K562 (cell line): Measurements from ENCODE around the gene PCBD1. TPM values are rescaled to one million over a fixed set of nuclear protein-coding genes. Genes with fewer than 3 reads are reported as not detected.

Experiments
- ATAC-seq: fragments of 200-7000 bp; cut with Tn5 transposase; 3 replicates; pipeline ENCODE4 v1.9.1; 2020; ENCODE audit warnings: moderate library complexity
- BruUV-seq: library from RNA; stranded (reverse); fragments of 400-500 nt; replicated peaks from 2 replicates; lab custom pipeline; 2021; lab: Mats Ljungman, UMichigan
- CTCF ChIA-PET: fragments of 300-600 bp; formaldehyde crosslinking; extraction: SDS; loops from one replicate; lab custom pipeline; 2021; ENCODE audit warnings: low intra/inter-chr PET ratio; lab: Yijun Ruan, JAX
- POLR2A ChIA-PET: fragments of 300-600, 350-650 bp; sonication (Branson Sonifier 250); formaldehyde crosslinking; extraction: SDS; loops from one replicate; lab custom pipeline; 2021; ENCODE audit warnings: antibody characterized with exemption, inconsistent platforms; lab: Yijun Ruan, JAX
- DNase-seq, 4 experiments: peaks; one replicate each; pipeline versions ENCODE4 v3.0.0 to v3.0.0-alpha.2; 2011 to 2018; ENCODE audit warnings: low spot score in 3 of 4, mixed read lengths in 3 of 4; ENCODE audit errors: extremely low read depth in 1 of 4
- FAIRE-seq: peaks from 2 replicates; lab custom pipeline; 2011; peaks lifted over from hg19 to GRCh38; lab: Jason Lieb, UNC
- H2AFZ ChIP-seq: 2 replicates; pipeline ENCODE4 v1.6.0; 2011; ENCODE audit warnings: low read depth, low read length, control low read depth, inconsistent platforms
- H3K27ac ChIP-seq: fragments of 200-600 bp; 3 replicates; pipeline ENCODE4 v1.8.0; 2011; ENCODE audit warnings: low read depth, mild to moderate bottlenecking, control low read depth, inconsistent platforms, low read length, moderate library complexity, mixed read lengths; ENCODE audit errors: extremely low read depth
- H3K27me3 ChIP-seq, 2 experiments: fragments of 300-600 bp in 1 of 2; 2 replicates in 1 of 2; 3 replicates in 1 of 2; pipeline versions ENCODE4 v1.6.0 to v1.8.0; 2011; ENCODE audit warnings: inconsistent platforms in 2 of 2, low read length in 2 of 2, mild to moderate bottlenecking in 1 of 2, mixed read lengths in 1 of 2, moderate library complexity in 1 of 2; ENCODE audit not compliant: control insufficient read depth in 2 of 2, insufficient read depth in 2 of 2
- H3K36me3 ChIP-seq: fragments of 300-600 bp; 3 replicates; pipeline ENCODE4 v1.8.0; 2011; ENCODE audit warnings: mild to moderate bottlenecking, low read length, inconsistent platforms; ENCODE audit not compliant: control insufficient read depth, insufficient read depth
- H3K4me1 ChIP-seq, 2 experiments: fragments of 200-600 bp in 1 of 2; replicated peaks in 1 of 2; 2 replicates in 1 of 2; 3 replicates in 1 of 2; pipeline versions ENCODE4 v1.5.1 to v1.8.0; 2011; ENCODE audit warnings: inconsistent platforms in 2 of 2, low read length in 2 of 2, mild to moderate bottlenecking in 1 of 2, mixed read lengths in 1 of 2, moderate library complexity in 1 of 2; ENCODE audit not compliant: control insufficient read depth in 2 of 2, insufficient read depth in 2 of 2
- H3K4me2 ChIP-seq: 2 replicates; pipeline ENCODE4 v1.6.1; 2011; ENCODE audit warnings: low read length, control low read depth, inconsistent platforms, mixed read lengths; ENCODE audit not compliant: insufficient read depth
- H3K4me3 ChIP-seq: fragments of 200-600 bp; sonication (generic), shearing (Covaris generic); 2 replicates; pipeline ENCODE4 v1.5.1; 2016; ENCODE audit warnings: control low read depth, inconsistent platforms
- H3K79me2 ChIP-seq: fragments of 200-600 bp; 3 replicates; pipeline ENCODE4 v1.8.0; 2011; ENCODE audit warnings: low read length, inconsistent platforms; ENCODE audit not compliant: control insufficient read depth, insufficient read depth
- H3K9ac ChIP-seq, 2 experiments: 2 replicates each; pipeline versions ENCODE4 v1.6.0 to v1.6.1; 2011; ENCODE audit warnings: low read depth in 2 of 2, low read length in 2 of 2, control low read depth in 1 of 2, inconsistent platforms in 1 of 2, mild to moderate bottlenecking in 1 of 2, mixed read lengths in 1 of 2; ENCODE audit not compliant: insufficient read depth in 1 of 2
- H3K9me1 ChIP-seq: one replicate; pipeline ENCODE4 v1.6.0; 2011; ENCODE audit warnings: inconsistent platforms, mild to moderate bottlenecking, low read length, moderate library complexity; ENCODE audit not compliant: control insufficient read depth, insufficient read depth
- H3K9me3 ChIP-seq: replicated peaks from 2 replicates; pipeline ENCODE4 v1.5.1; 2011; ENCODE audit warnings: low read depth, low read length, inconsistent platforms; ENCODE audit not compliant: control insufficient read depth, insufficient read depth
- H4K20me1 ChIP-seq: replicated peaks from 2 replicates; pipeline ENCODE4 v1.6.1; 2011; ENCODE audit warnings: low read length, inconsistent platforms, mixed read lengths; ENCODE audit not compliant: control insufficient read depth, insufficient read depth
- DPF2 ChIP-seq: fragments of 450-650 bp; IDR thresholded peaks from 2 replicates; pipeline ENCODE4 v1.6.1; 2016
- ZNF121 ChIP-seq: sonication (generic); formaldehyde crosslinking; conservative IDR thresholded peaks from 2 replicates; pipeline ENCODE4 v1.8.0; 2022; ENCODE audit warnings: missing genetic modification reagents
- WGBS: fragments of 100-300 bp; shearing (Covaris generic); methylation state at CpG from one replicate; pipeline ENCODE4 v1.1.6; 2016; ENCODE audit warnings: low coverage, mixed read lengths; ENCODE audit not compliant: insufficient coverage; ENCODE audit errors: missing lambda C conversion rate; 5-methylcytosine and 5-hydroxymethylcytosine counted together
- in situ Hi-C: fragments of 300-500 bp; cut with MboI; formaldehyde crosslinking; loops from 4 replicates; pipeline ENCODE4 v1.15.0; 2018; ENCODE audit warnings: inconsistent platforms, mixed read lengths
- intact Hi-C: fragments of 100-400 bp; cut with micrococcal nuclease; formaldehyde crosslinking; loops from 2 replicates; pipeline ENCODE4 v1.14.2; 2022
- polyA plus RNA-seq, 8 experiments: library from polyadenylated mRNA; depleted of rRNA in 4 of 8; stranded (reverse) in 5 of 8; unstranded in 3 of 8; fragments of >200 nt; fragmentation: Nextera tagmentation in 2 of 8; fragmentation: Illumina TruSeq in 1 of 8; extraction: Ambion mirVana in 2 of 8; extraction: Trizol in 1 of 8; gene quantifications; 2 replicates each; pipeline versions ENCODE4 v1.2.1 to v1.2.3, GENCODE V29; 2011 to 2014; ENCODE audit warnings: inconsistent platforms in 1 of 8, missing spikeins in 1 of 8
- total RNA-seq, 7 experiments: library from RNA; depleted of rRNA in 6 of 7; stranded (reverse); fragments of >200 nt in 6 of 7; fragmentation: Illumina TruSeq in 2 of 7; extraction: Trizol in 2 of 7; gene quantifications; 2 replicates each; pipeline versions ENCODE4 v1.2.1 to v1.2.3, GENCODE V29; 2011 to 2021; ENCODE audit warnings: low replicate concordance in 1 of 7
- TF ChIP-seq, protein P1 (sequence below): sonication (generic); formaldehyde crosslinking; IDR thresholded peaks from 2 replicates; pipeline ENCODE4 v1.8.1; 2023; ENCODE audit warnings: mild to moderate bottlenecking, missing genetic modification reagents, moderate library complexity

The PCBD1 gene
- total and polyA plus RNA-seq, 9 of the 15 experiments (the other 6 are each of a cell fraction or from before 2014, with no cell fraction given): 14.6 to 109 (median 57.0) TPM

GRCh38 chr10:70851597-70852475 lies 36.5 kb downstream of the PCBD1 start (continued):
- TF ChIP-seq, protein P1, sequence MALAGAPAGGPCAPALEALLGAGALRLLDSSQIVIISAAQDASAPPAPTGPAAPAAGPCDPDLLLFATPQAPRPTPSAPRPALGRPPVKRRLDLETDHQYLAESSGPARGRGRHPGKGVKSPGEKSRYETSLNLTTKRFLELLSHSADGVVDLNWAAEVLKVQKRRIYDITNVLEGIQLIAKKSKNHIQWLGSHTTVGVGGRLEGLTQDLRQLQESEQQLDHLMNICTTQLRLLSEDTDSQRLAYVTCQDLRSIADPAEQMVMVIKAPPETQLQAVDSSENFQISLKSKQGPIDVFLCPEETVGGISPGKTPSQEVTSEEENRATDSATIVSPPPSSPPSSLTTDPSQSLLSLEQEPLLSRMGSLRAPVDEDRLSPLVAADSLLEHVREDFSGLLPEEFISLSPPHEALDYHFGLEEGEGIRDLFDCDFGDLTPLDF (CRISPR knock-in tag): no peak

DNA sequence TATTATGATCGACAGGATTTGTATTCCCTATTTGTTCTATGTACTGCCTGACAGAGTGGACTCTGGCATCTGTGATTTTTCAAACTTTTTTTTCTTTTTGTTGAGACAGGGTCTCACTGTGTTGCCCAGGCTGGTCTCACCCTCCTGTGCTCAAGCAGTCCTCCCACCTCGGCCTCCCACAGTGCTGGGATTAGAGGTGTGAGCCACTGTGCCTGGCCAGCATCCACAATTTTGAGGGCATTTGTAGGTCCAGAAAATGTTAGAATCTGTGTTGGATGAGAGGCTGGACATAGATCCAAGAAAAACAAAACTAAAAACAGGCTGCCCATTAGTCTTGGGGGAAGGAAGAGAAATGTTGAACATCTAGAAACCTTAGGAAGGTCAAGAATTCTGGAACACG lies 38.3 kb downstream of the PCBD1 start:
- no TSS peak for BruUV-seq
- Histone ChIP-seq H3K9ac (no peak overlapping the region), H3K27ac (no peak overlapping the region), H2AFZ (no peak overlapping the region), H3K9me1 (no peaks in the 10 kb centered on the region), H3K79me2 (no peaks in the 10 kb centered on the region), H3K4me3 (no peak overlapping the region), H3K4me1 (peaks cover 0 to 14% of the 10 kb centered on the region in 2 experiments; a peak in 2 of 5 replicates), H3K36me3 (peaks cover 3% of the 10 kb centered on the region; the same call in 2 of the 3 replicates), H3K4me2 (no peak overlapping the region), H3K27me3 (no peaks in the 10 kb centered on the region), H4K20me1 (no peaks in the 10 kb centered on the region), H3K9me3 (no peaks in the 10 kb centered on the region)
- TF ChIP-seq DPF2 (no peak), ZNF121 (CRISPR knock-in tag) (peak; percentile 35; the same call in 1 of the 2 replicates)
- FAIRE-seq (no peak), DNase-seq (no peak), ATAC-seq (no peak)
- WGBS: 54% methylated on average over 3 of the region's 3 CpGs
- in situ Hi-C loops (no loop called here), intact Hi-C loops (no loop called here)
- ChIA-PET POLR2A (interaction anchor here (1.4 kb wide), 2 partner anchors 10 to 14 kb away, joined by 4 to 5 read pairs; no protein-coding TSS in a partner anchor), CTCF (no interaction called here)
